SK-N-SH (cell line): Measurements from ENCODE around the gene SAE1. TPM values are rescaled to one million over a fixed set of nuclear protein-coding genes. Genes with fewer than 3 reads are reported as not detected.

Experiments used
- CTCF ChIA-PET: fragments of 300-600, 350-600 bp; formaldehyde crosslinking; extraction: SDS; loops from one replicate; lab custom pipeline; 2021; lab: Yijun Ruan, JAX
- POLR2A ChIA-PET: fragments of 350-600 bp; sonication (Branson Sonifier 250); formaldehyde crosslinking; extraction: SDS; loops from one replicate; lab custom pipeline; 2020; ENCODE audit warnings: antibody characterized with exemption, inconsistent platforms; lab: Yijun Ruan, JAX
- DNase-seq: peaks from one replicate; pipeline ENCODE4 v3.0.0; 2012
- H2AFZ ChIP-seq: fragments of 200-600 bp; sonication (generic); 2 replicates; pipeline ENCODE4 v1.8.1; 2016; ENCODE audit warnings: antibody characterized with exemption, mild to moderate bottlenecking, low read depth
- H3F3A ChIP-seq: fragments of 200-600 bp; sonication (generic); replicated peaks from 2 replicates; pipeline ENCODE3; 2016; ENCODE audit warnings: antibody characterized with exemption, mild to moderate bottlenecking; ENCODE audit not compliant: insufficient read depth
- H3K27ac ChIP-seq, 2 experiments: fragments of 200-500 bp in 1 of 2; fragments of 200-600 bp in 1 of 2; sonication (Bioruptor generic) in 1 of 2; sonication (generic), shearing (Covaris generic) in 1 of 2; 2 replicates each; pipeline versions ENCODE4 v1.5.1 to v1.6.1; 2014 to 2016; ENCODE audit warnings: low read depth in 2 of 2, inconsistent platforms in 1 of 2, low read length in 1 of 2, mild to moderate bottlenecking in 1 of 2, mixed read lengths in 1 of 2
- H3K27me3 ChIP-seq: fragments of 200-600 bp; sonication (generic), shearing (Covaris generic); 2 replicates; pipeline ENCODE4 v1.6.1; 2016; ENCODE audit warnings: mixed run types; ENCODE audit not compliant: insufficient read depth
- H3K36me3 ChIP-seq, 2 experiments: fragments of 200-500 bp in 1 of 2; fragments of 200-600 bp in 1 of 2; sonication (Bioruptor generic) in 1 of 2; sonication (generic) in 1 of 2; replicated peaks in 1 of 2; 2 replicates each; pipeline versions ENCODE3 to v1.5.1; 2014 to 2016; ENCODE audit warnings: low read length in 1 of 2, mild to moderate bottlenecking in 1 of 2; ENCODE audit not compliant: insufficient read depth in 2 of 2, control insufficient read depth in 1 of 2
- H3K4me1 ChIP-seq, 2 experiments: fragments of 200-500 bp in 1 of 2; fragments of 200-600 bp in 1 of 2; sonication (Bioruptor generic) in 1 of 2; sonication (generic), shearing (Covaris generic) in 1 of 2; 2 replicates each; pipeline versions ENCODE4 v1.5.1 to v1.6.1; 2014 to 2016; ENCODE audit warnings: low read depth in 1 of 2, low read length in 1 of 2, mixed run types in 1 of 2; ENCODE audit not compliant: insufficient read depth in 2 of 2, control insufficient read depth in 1 of 2
- H3K4me2 ChIP-seq: fragments of 200-600 bp; sonication (generic), shearing (Covaris generic); 2 replicates; pipeline ENCODE4 v1.6.1; 2017; ENCODE audit warnings: mixed run types
- H3K4me3 ChIP-seq, 2 experiments: fragments of 200-500 bp in 1 of 2; fragments of 200-600 bp in 1 of 2; sonication (Bioruptor generic) in 1 of 2; sonication (generic), shearing (Covaris generic) in 1 of 2; 2 replicates each; pipeline versions ENCODE4 v1.5.1 to v1.8.1; 2014 to 2016; ENCODE audit warnings: low read depth in 2 of 2, inconsistent platforms in 1 of 2, low read length in 1 of 2, mild to moderate bottlenecking in 1 of 2, mixed read lengths in 1 of 2, moderate library complexity in 1 of 2
- H3K79me2 ChIP-seq: fragments of 200-600 bp; sonication (generic); 2 replicates; pipeline ENCODE4 v1.8.1; 2017; ENCODE audit warnings: mild to moderate bottlenecking; ENCODE audit not compliant: insufficient read depth
- H3K9ac ChIP-seq: fragments of 200-600 bp; sonication (generic); 2 replicates; pipeline ENCODE4 v1.6.1; 2017; ENCODE audit warnings: mixed run types
- H3K9me2 ChIP-seq: fragments of 200-600 bp; sonication (generic); 2 replicates; pipeline ENCODE4 v1.6.1; 2017; ENCODE audit warnings: mixed run types
- H3K9me3 ChIP-seq: fragments of 200-600 bp; sonication (generic); 2 replicates; pipeline ENCODE4 v1.6.1; 2017; ENCODE audit warnings: mixed run types, mild to moderate bottlenecking, moderate library complexity
- H4K20me1 ChIP-seq: fragments of 200-600 bp; sonication (generic); 2 replicates; pipeline ENCODE4 v1.6.1; 2017; ENCODE audit warnings: mild to moderate bottlenecking, mixed run types; ENCODE audit not compliant: insufficient read depth
- CHD2 ChIP-seq: fragments of 150-350 bp; IDR thresholded peaks from 2 replicates; pipeline ENCODE4 v1.6.1; 2018; ENCODE audit warnings: low read length; ENCODE audit not compliant: partially characterized antibody
- CTCF ChIP-seq: fragments of 200-600 bp; sonication (generic); IDR thresholded peaks from 2 replicates; pipeline ENCODE4 v1.6.1; 2017; ENCODE audit warnings: antibody characterized with exemption, mild to moderate bottlenecking, moderate library complexity
- EZH2phosphoT487 ChIP-seq: fragments of 200-600 bp; sonication (generic); IDR thresholded peaks from 2 replicates; pipeline ENCODE4 v1.6.1; 2017; ENCODE audit warnings: low read depth, mixed run types, mild to moderate bottlenecking, antibody characterized with exemption, moderate library complexity, borderline replicate concordance
- FOXJ3 ChIP-seq: sonication (generic); formaldehyde crosslinking; IDR thresholded peaks from 2 replicates; pipeline ENCODE4 v1.5.1; 2020; ENCODE audit warnings: mild to moderate bottlenecking, missing genetic modification reagents
- GABPA ChIP-seq: IDR thresholded peaks from 2 replicates; pipeline ENCODE4 v1.4.0; 2012; ENCODE audit warnings: low read depth, mild to moderate bottlenecking
- MEF2A ChIP-seq: IDR thresholded peaks from 2 replicates; pipeline ENCODE4 v1.4.0; 2012; ENCODE audit warnings: low read depth, borderline replicate concordance
- MXI1 ChIP-seq: IDR thresholded peaks from 2 replicates; pipeline ENCODE4 v1.6.1; 2012; ENCODE audit warnings: mild to moderate bottlenecking, low read depth, low read length, improper control_type of control experiment
- NFIC ChIP-seq: IDR thresholded peaks from 2 replicates; pipeline ENCODE4 v1.4.0; 2012; ENCODE audit warnings: borderline replicate concordance
- POLR2AphosphoS5 ChIP-seq: IDR thresholded peaks from 2 replicates; pipeline ENCODE4 v1.6.1; 2012; ENCODE audit warnings: low read depth, low read length
- RCOR1 ChIP-seq: fragments of 150-350 bp; IDR thresholded peaks from 2 replicates; pipeline ENCODE4 v1.6.1; 2017; ENCODE audit warnings: antibody characterized with exemption, low read length
- SIN3A ChIP-seq: IDR thresholded peaks from 2 replicates; pipeline ENCODE4 v1.6.1; 2012; ENCODE audit warnings: low read depth, mild to moderate bottlenecking, low read length, moderate library complexity, borderline replicate concordance
- USF2 ChIP-seq: fragments of 150-350 bp; IDR thresholded peaks from 2 replicates; pipeline ENCODE4 v1.6.1; 2017; ENCODE audit warnings: antibody characterized with exemption, low read length, low read depth, borderline replicate concordance
- YY1 ChIP-seq: IDR thresholded peaks from 2 replicates; pipeline ENCODE4 v1.4.0; 2012; ENCODE audit warnings: low read depth, mild to moderate bottlenecking
- WGBS: methylation state at CpG from one replicate; pipeline ENCODE4 v1.1.6; 2017; ENCODE audit warnings: low lambda C conversion rate; 5-methylcytosine and 5-hydroxymethylcytosine counted together
- polyA plus RNA-seq, 3 experiments: library from polyadenylated mRNA; depleted of rRNA; stranded (reverse); fragments of >200 nt; gene quantifications; 2 replicates each; pipeline ENCODE4 v1.2.3, GENCODE V29; 2012
- TF ChIP-seq, protein P1 (sequence below): IDR thresholded peaks from 2 replicates; pipeline ENCODE4 v1.4.0; 2012; ENCODE audit warnings: low read depth, borderline replicate concordance
- TF ChIP-seq, protein P2 (sequence below): IDR thresholded peaks from 2 replicates; pipeline ENCODE4 v1.6.1; 2012; ENCODE audit warnings: mild to moderate bottlenecking, low read depth, low read length, moderate library complexity

SAE1 gene
- polyA plus RNA-seq, 1 of the 3 experiments (the other 2 are of a cell fraction): 123 TPM

GRCh38 chr19:47230921-47231214, 100.2 kb downstream of the SAE1 start, which contains the start of gene BBC3:
Gene BBC3 (minus strand): TSS chr19:47231199. CDS start chr19:47228431, 2,768 bp downstream.
- 3% methylated on average over 7 of the region's 43 CpGs for WGBS
- H2AFZ ChIP-seq: no peak within 1 kb of the TSS
- no peak for DNase-seq
- H3K27me3 ChIP-seq: no peaks in the 10 kb centered on the region
- H3K9ac ChIP-seq: peak within 1 kb of the TSS; percentile 89
- no peaks in the 10 kb centered on the region for H3K9me3 ChIP-seq
- peaks cover 44% of the 10 kb centered on the region for H3F3A ChIP-seq
- peaks cover 20 to 34% of the 10 kb centered on the region in 2 experiments for H3K4me1 ChIP-seq
- ChIA-PET CTCF (no interaction called here), POLR2A (no interaction called here)
- peaks cover 25% of the 10 kb centered on the region for H4K20me1 ChIP-seq
- H3K79me2 ChIP-seq: peaks cover 53% of the 10 kb centered on the region
- peak within 1 kb of the TSS; percentile 49 to 93 for H3K4me3 ChIP-seq
- TF ChIP-seq NFIC (no peak), CTCF (no peak), CHD2 (no peak), EZH2phosphoT487 (no peak), MEF2A (no peak), USF2 (no peak), YY1 (no peak), SIN3A (no peak), RCOR1 (no peak)
- H3K27ac ChIP-seq: peak within 1 kb of the TSS; percentile 90
- no peaks in the 10 kb centered on the region for H3K36me3 ChIP-seq
- H3K9me2 ChIP-seq: no peaks in the 10 kb centered on the region
- H3K4me2 ChIP-seq: peak within 1 kb of the TSS; percentile 97

GRCh38 chr19:47231215-47232054, 100.8 kb downstream of the SAE1 start:
- Histone ChIP-seq H3K27me3 (no peaks in the 10 kb centered on the region), H3K27ac (peak overlapping the region; percentile 89 to 90), H3K4me1 (peaks cover 19 to 34% of the 10 kb centered on the region in 2 experiments), H3K4me2 (peak overlapping the region; percentile 87), H3K79me2 (peaks cover 51% of the 10 kb centered on the region), H3F3A (peaks cover 46% of the 10 kb centered on the region), H3K9me2 (no peaks in the 10 kb centered on the region), H3K9ac (peak overlapping the region; percentile 70), H3K9me3 (no peaks in the 10 kb centered on the region), H3K4me3 (peak overlapping the region; percentile 49 to 93), H2AFZ (no peak overlapping the region), H4K20me1 (peaks cover 25% of the 10 kb centered on the region), H3K36me3 (no peaks in the 10 kb centered on the region)
- POLR2A ChIA-PET: interaction anchor here (1.1 to 2.4 kb wide), 2 partner anchors 9 to 12 kb away, joined by 4 to 10 read pairs; no protein-coding TSS in a partner anchor
- peak; percentile 94 for DNase-seq
- CTCF ChIA-PET: interaction anchor here (0.8 to 2.6 kb wide), 6 partner anchors 13 to 73 kb away, joined by 3 to 27 read pairs (median 4); no protein-coding TSS in a partner anchor
- 14% methylated on average over 17 of the region's 51 CpGs for WGBS
- TF ChIP-seq, protein P1, sequence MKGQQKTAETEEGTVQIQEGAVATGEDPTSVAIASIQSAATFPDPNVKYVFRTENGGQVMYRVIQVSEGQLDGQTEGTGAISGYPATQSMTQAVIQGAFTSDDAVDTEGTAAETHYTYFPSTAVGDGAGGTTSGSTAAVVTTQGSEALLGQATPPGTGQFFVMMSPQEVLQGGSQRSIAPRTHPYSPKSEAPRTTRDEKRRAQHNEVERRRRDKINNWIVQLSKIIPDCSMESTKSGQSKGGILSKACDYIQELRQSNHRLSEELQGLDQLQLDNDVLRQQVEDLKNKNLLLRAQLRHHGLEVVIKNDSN: peak; percentile 84; the same call in 1 of the 2 replicates
- TF ChIP-seq MEF2A (no peak), YY1 (no peak), MXI1 (peak; percentile 76; the same call in 1 of the 2 replicates), CHD2 (no peak), GABPA (no peak), POLR2AphosphoS5 (peak; percentile 67; the same call in 1 of the 2 replicates), SIN3A (peak; percentile 51; the same call in 1 of the 2 replicates), EZH2phosphoT487 (no peak), FOXJ3 (0 out of 2 replicates have a peak, but pooled peaks have one; percentile 8)
- TF ChIP-seq, protein P2, sequence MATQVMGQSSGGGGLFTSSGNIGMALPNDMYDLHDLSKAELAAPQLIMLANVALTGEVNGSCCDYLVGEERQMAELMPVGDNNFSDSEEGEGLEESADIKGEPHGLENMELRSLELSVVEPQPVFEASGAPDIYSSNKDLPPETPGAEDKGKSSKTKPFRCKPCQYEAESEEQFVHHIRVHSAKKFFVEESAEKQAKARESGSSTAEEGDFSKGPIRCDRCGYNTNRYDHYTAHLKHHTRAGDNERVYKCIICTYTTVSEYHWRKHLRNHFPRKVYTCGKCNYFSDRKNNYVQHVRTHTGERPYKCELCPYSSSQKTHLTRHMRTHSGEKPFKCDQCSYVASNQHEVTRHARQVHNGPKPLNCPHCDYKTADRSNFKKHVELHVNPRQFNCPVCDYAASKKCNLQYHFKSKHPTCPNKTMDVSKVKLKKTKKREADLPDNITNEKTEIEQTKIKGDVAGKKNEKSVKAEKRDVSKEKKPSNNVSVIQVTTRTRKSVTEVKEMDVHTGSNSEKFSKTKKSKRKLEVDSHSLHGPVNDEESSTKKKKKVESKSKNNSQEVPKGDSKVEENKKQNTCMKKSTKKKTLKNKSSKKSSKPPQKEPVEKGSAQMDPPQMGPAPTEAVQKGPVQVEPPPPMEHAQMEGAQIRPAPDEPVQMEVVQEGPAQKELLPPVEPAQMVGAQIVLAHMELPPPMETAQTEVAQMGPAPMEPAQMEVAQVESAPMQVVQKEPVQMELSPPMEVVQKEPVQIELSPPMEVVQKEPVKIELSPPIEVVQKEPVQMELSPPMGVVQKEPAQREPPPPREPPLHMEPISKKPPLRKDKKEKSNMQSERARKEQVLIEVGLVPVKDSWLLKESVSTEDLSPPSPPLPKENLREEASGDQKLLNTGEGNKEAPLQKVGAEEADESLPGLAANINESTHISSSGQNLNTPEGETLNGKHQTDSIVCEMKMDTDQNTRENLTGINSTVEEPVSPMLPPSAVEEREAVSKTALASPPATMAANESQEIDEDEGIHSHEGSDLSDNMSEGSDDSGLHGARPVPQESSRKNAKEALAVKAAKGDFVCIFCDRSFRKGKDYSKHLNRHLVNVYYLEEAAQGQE: peak; percentile 88
